WI38 (cell line): ENCODE data around the gene BARX2.

Experiments used
- H3K4me3 ChIP-seq: 2 replicates; pipeline ENCODE4 v1.5.1; 2011; ENCODE audit warnings: low read depth, mild to moderate bottlenecking, control low read depth, low read length
- TF ChIP-seq, protein P1 (sequence below): IDR thresholded peaks from 2 replicates; pipeline ENCODE4 v1.5.1; 2012; ENCODE audit warnings: low read depth, mild to moderate bottlenecking, control low read depth, low read length

BARX2 gene

GRCh38 chr11:129366737-129367597 lies 8.7 kb upstream of the BARX2 start:
- no peak overlapping the region for H3K4me3 ChIP-seq
- TF ChIP-seq, protein P1, sequence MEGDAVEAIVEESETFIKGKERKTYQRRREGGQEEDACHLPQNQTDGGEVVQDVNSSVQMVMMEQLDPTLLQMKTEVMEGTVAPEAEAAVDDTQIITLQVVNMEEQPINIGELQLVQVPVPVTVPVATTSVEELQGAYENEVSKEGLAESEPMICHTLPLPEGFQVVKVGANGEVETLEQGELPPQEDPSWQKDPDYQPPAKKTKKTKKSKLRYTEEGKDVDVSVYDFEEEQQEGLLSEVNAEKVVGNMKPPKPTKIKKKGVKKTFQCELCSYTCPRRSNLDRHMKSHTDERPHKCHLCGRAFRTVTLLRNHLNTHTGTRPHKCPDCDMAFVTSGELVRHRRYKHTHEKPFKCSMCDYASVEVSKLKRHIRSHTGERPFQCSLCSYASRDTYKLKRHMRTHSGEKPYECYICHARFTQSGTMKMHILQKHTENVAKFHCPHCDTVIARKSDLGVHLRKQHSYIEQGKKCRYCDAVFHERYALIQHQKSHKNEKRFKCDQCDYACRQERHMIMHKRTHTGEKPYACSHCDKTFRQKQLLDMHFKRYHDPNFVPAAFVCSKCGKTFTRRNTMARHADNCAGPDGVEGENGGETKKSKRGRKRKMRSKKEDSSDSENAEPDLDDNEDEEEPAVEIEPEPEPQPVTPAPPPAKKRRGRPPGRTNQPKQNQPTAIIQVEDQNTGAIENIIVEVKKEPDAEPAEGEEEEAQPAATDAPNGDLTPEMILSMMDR = no peak

- TF ChIP-seq, protein P1 = no peak
- no peak overlapping the region for H3K4me3 ChIP-seq
These were observed 6.6 kb upstream of the BARX2 start for GRCh38 chr11:129368889-129369672.

DNA sequence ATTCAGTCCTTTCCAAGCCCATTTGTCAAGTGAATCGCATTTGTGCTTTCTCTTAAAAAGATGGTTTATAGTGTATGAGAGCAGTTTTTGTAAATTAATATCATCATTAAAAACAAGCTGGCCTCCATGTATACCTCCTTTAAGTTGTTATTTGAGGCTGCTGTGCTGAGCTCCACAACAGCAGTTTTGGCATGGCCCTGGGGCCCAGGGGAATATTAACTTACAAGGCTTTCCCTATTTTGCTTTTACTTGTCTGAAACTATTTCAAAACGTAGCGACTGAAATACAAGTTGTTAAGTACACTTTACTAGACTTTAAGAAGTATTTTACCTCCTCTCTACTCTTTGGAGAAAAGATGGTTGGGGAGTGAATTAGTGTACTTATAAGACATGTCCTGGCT lies 4.9 kb upstream of the BARX2 start:
- H3K4me3 ChIP-seq = no peak overlapping the region
- TF ChIP-seq, protein P1 = no peak

DNA sequence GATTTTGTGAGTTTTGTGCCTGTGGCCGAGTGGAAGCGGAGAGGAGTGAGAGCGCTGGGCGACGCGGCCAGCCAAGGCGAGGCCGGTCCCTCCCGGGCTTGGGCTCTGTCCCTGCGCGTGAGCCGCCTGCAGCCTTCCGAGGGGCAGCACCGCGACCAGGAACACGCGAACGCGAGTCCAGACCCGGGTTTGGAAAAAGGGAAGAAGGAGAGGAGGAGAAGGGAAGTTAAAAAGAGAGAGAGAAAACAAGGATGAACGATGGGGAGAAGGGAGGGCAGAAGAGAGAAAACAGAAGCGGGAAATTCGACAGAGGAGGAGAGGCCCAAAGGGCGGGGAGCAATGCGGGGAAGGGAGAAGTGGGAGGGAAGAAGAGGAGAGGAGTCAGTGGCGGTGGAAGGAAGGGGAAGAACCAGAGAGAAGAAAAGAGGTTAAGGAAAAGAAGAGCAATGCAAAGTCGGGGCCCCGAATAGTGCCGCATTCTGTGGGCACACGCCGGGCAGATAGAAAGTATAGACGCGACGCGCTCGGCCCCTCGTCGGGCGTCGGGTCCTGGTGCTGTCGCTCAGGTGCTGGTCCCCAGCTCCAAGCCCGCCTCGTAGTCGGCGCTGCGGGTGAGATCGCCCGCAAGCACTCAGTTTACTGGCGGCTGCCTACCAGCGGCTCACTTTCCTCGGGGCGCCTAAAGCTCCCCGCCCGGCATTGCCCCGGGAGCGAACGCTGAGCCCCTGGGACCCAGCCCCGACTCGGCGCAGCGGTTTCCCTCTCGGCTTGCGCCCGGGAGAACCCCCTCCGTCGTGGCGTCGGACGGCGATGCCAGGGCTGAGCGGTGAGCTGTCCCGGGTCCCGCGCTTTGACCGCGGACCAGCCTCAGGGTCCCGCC lies 2.8 kb upstream of the BARX2 start:
- peak overlapping the region; percentile 39 for H3K4me3 ChIP-seq
- TF ChIP-seq, protein P1 = no peak

DNA sequence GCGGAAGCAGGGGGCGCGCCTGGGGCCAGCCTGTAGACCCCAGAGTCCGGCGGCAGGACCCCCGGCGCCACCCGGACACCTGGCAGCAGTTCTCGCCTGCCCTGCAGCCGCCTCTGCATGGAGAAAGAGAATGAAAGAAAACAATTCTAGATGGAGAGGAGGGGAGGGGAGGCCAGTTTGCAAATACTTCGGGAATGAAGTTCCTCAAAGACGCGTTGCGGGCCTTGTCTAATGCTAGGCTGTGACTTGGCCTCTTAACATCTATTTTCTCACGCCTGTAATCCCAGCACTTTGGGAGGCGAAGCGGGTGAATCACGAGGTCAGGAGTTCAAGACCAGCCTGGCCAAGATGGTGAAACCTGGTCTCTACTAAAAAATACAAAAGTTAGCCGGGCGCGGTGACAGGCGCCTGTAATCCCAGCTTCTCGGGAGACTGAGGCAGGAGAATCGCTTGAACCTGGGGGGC lies 2.1 kb upstream of the BARX2 start:
- peak overlapping the region; percentile 39 for H3K4me3 ChIP-seq
- TF ChIP-seq, protein P1 = no peak

GRCh38 chr11:129374081-129374992 lies 1.3 kb upstream of the BARX2 start:
- TF ChIP-seq, protein P1 = no peak
- no peak overlapping the region for H3K4me3 ChIP-seq
